DOHH2 (cell line): ENCODE results near the gene SERPINA5.

Experiments
- EZH2phosphoT487 ChIP-seq: fragments of 200-600 bp; sonication (generic); IDR thresholded peaks from 2 replicates; pipeline ENCODE4 v1.6.1; 2017; ENCODE audit warnings: borderline replicate concordance, mild to moderate bottlenecking, antibody characterized with exemption, low read length, moderate library complexity, mixed read lengths
- TF ChIP-seq, protein P1 (sequence below): fragments of 200-600 bp; sonication (generic); IDR thresholded peaks from one replicate; pipeline ENCODE4 v1.5.1; 2014; ENCODE audit warnings: antibody characterized with exemption, mild to moderate bottlenecking, low read depth, low read length; ENCODE audit not compliant: poor library complexity, severe bottlenecking

- TF ChIP-seq, protein P1, sequence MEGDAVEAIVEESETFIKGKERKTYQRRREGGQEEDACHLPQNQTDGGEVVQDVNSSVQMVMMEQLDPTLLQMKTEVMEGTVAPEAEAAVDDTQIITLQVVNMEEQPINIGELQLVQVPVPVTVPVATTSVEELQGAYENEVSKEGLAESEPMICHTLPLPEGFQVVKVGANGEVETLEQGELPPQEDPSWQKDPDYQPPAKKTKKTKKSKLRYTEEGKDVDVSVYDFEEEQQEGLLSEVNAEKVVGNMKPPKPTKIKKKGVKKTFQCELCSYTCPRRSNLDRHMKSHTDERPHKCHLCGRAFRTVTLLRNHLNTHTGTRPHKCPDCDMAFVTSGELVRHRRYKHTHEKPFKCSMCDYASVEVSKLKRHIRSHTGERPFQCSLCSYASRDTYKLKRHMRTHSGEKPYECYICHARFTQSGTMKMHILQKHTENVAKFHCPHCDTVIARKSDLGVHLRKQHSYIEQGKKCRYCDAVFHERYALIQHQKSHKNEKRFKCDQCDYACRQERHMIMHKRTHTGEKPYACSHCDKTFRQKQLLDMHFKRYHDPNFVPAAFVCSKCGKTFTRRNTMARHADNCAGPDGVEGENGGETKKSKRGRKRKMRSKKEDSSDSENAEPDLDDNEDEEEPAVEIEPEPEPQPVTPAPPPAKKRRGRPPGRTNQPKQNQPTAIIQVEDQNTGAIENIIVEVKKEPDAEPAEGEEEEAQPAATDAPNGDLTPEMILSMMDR: no peak
- TF ChIP-seq EZH2phosphoT487: no peak
These were observed 42.2 kb downstream of the SERPINA5 start for GRCh38 chr14:94623422-94623809.
